DND-41 (cell line): Measurements from ENCODE around the gene COL8A1.

Experiments
- ATAC-seq: fragments of 200-7000 bp; cut with Tn5 transposase; 3 replicates; pipeline ENCODE4 v1.9.1; 2021; ENCODE audit warnings: low read depth; ENCODE audit not compliant: insufficient read depth
- DNase-seq: peaks from one replicate; pipeline ENCODE4 v3.0.0-alpha.2; 2020
- H2AFZ ChIP-seq: 2 replicates; pipeline ENCODE4 v1.6.0; 2012; ENCODE audit warnings: low read depth, low read length
- H3K27ac ChIP-seq: 2 replicates; pipeline ENCODE4 v1.5.1; 2012; ENCODE audit warnings: low read length, inconsistent platforms
- H3K27me3 ChIP-seq: fragments of 200-600 bp; sonication (generic); 2 replicates; pipeline ENCODE4 v1.6.0; 2012; ENCODE audit warnings: low read length, mild to moderate bottlenecking, inconsistent platforms; ENCODE audit not compliant: insufficient read depth, poor library complexity
- H3K36me3 ChIP-seq: 2 replicates; pipeline ENCODE4 v1.5.1; 2012; ENCODE audit warnings: low read length, inconsistent platforms; ENCODE audit not compliant: insufficient read depth
- H3K4me1 ChIP-seq: 2 replicates; pipeline ENCODE4 v1.5.1; 2012; ENCODE audit warnings: mild to moderate bottlenecking, low read length; ENCODE audit not compliant: insufficient read depth
- H3K4me2 ChIP-seq: 2 replicates; pipeline ENCODE4 v1.6.0; 2012; ENCODE audit warnings: mild to moderate bottlenecking, moderate library complexity, low read length, inconsistent platforms; ENCODE audit not compliant: insufficient read depth
- H3K4me3 ChIP-seq, 2 experiments: fragments of 200-600 bp in 1 of 2; shearing (Covaris generic) in 1 of 2; 2 replicates each; pipeline ENCODE4 v1.5.1; 2012 to 2016; ENCODE audit warnings: inconsistent platforms in 2 of 2, low read length in 2 of 2, mild to moderate bottlenecking in 2 of 2, low read depth in 1 of 2, moderate library complexity in 1 of 2
- H3K79me2 ChIP-seq: 2 replicates; pipeline ENCODE4 v1.6.0; 2012; ENCODE audit warnings: low read length, inconsistent platforms; ENCODE audit not compliant: insufficient read depth
- H3K9ac ChIP-seq: 2 replicates; pipeline ENCODE4 v1.6.0; 2012; ENCODE audit warnings: low read depth, mild to moderate bottlenecking, inconsistent platforms, low read length, moderate library complexity
- H3K9me3 ChIP-seq: 2 replicates; pipeline ENCODE4 v1.5.1; 2012; ENCODE audit warnings: low read length, moderate library complexity, mild to moderate bottlenecking, inconsistent platforms; ENCODE audit not compliant: insufficient read depth, severe bottlenecking
- H4K20me1 ChIP-seq: 2 replicates; pipeline ENCODE4 v1.6.0; 2012; ENCODE audit warnings: low read length; ENCODE audit not compliant: insufficient read depth
- CTCF ChIP-seq: IDR thresholded peaks from 2 replicates; pipeline ENCODE4 v1.5.1; 2012; ENCODE audit warnings: borderline replicate concordance, low read length, moderate library complexity, mild to moderate bottlenecking; ENCODE audit not compliant: poor library complexity, severe bottlenecking; ENCODE audit errors: extremely low read depth
- EZH2 ChIP-seq: IDR thresholded peaks from 3 replicates; pipeline ENCODE4 v1.6.1; 2012; ENCODE audit warnings: borderline replicate concordance, low read depth, mild to moderate bottlenecking, moderate library complexity, low read length, inconsistent platforms; ENCODE audit not compliant: severe bottlenecking

COL8A1 gene

GRCh38 chr3:99683876-99684275, 45.5 kb downstream of the COL8A1 start:
- Histone ChIP-seq H4K20me1 (no peaks in the 10 kb centered on the region), H3K79me2 (no peaks in the 10 kb centered on the region), H3K9me3 (no peaks in the 10 kb centered on the region), H2AFZ (no peak overlapping the region), H3K4me1 (no peaks in the 10 kb centered on the region), H3K27me3 (no peaks in the 10 kb centered on the region), H3K4me2 (no peak overlapping the region), H3K9ac (no peak overlapping the region), H3K27ac (no peak overlapping the region), H3K4me3 (no peak overlapping the region), H3K36me3 (no peaks in the 10 kb centered on the region)
- ATAC-seq (no peak), DNase-seq (no peak)
- TF ChIP-seq CTCF (no peak), EZH2 (no peak)

- Histone ChIP-seq H3K9me3 (no peaks in the 10 kb centered on the region), H2AFZ (no peak overlapping the region), H3K4me3 (no peak overlapping the region), H3K79me2 (no peaks in the 10 kb centered on the region), H3K36me3 (no peaks in the 10 kb centered on the region), H3K4me2 (no peak overlapping the region), H3K9ac (no peak overlapping the region), H3K4me1 (no peaks in the 10 kb centered on the region), H3K27me3 (no peaks in the 10 kb centered on the region), H4K20me1 (no peaks in the 10 kb centered on the region), H3K27ac (no peak overlapping the region)
- ATAC-seq, result no peak
- DNase-seq, result no peak
- TF ChIP-seq CTCF, result no peak
- TF ChIP-seq EZH2, result no peak
Observed at GRCh38 chr3:99684644-99685043, 46.2 kb downstream of the COL8A1 start.

GRCh38 chr3:99686469-99686868, 48.1 kb downstream of the COL8A1 start:
- Histone ChIP-seq H3K4me3 (no peak overlapping the region), H3K36me3 (no peaks in the 10 kb centered on the region), H3K79me2 (no peaks in the 10 kb centered on the region), H2AFZ (no peak overlapping the region), H3K4me2 (no peak overlapping the region), H3K9ac (no peak overlapping the region), H3K9me3 (no peaks in the 10 kb centered on the region), H4K20me1 (no peaks in the 10 kb centered on the region), H3K27ac (no peak overlapping the region), H3K4me1 (no peaks in the 10 kb centered on the region), H3K27me3 (no peaks in the 10 kb centered on the region)
- no peak for DNase-seq
- TF ChIP-seq EZH2 (no peak), CTCF (no peak)
- ATAC-seq, result no peak

- H2AFZ ChIP-seq, result no peak overlapping the region
- no peaks in the 10 kb centered on the region for H4K20me1 ChIP-seq
- no peaks in the 10 kb centered on the region for H3K36me3 ChIP-seq
- no peaks in the 10 kb centered on the region for H3K27me3 ChIP-seq
- no peaks in the 10 kb centered on the region for H3K79me2 ChIP-seq
- peak; percentile 52; the same call in 2 of the 3 replicates for ATAC-seq
- no peaks in the 10 kb centered on the region for H3K9me3 ChIP-seq
- H3K9ac ChIP-seq, result no peak overlapping the region
- H3K4me1 ChIP-seq, result no peaks in the 10 kb centered on the region
- H3K4me3 ChIP-seq, result no peak overlapping the region
- no peak for TF ChIP-seq EZH2
- peak; percentile 69 for TF ChIP-seq CTCF
- H3K27ac ChIP-seq, result no peak overlapping the region
- H3K4me2 ChIP-seq, result no peak overlapping the region
- DNase-seq, result peak; percentile 41
Observed at GRCh38 chr3:99686955-99687612, 48.7 kb downstream of the COL8A1 start.
